HG03442 (cell line): Measurements from ENCODE around the gene CNTNAP5.

Experiments used
- ATAC-seq: cut with Tn5 transposase; IDR thresholded peaks from one replicate; pipeline ENCODE4 v1.9.1; 2021; ENCODE audit warnings: mild to moderate bottlenecking, moderate library complexity; ENCODE audit not compliant: unreplicated experiment

Gene CNTNAP5

GRCh38 chr2:124053796-124054195 lies 28.7 kb downstream of the CNTNAP5 start:
- no peak for ATAC-seq

DNA sequence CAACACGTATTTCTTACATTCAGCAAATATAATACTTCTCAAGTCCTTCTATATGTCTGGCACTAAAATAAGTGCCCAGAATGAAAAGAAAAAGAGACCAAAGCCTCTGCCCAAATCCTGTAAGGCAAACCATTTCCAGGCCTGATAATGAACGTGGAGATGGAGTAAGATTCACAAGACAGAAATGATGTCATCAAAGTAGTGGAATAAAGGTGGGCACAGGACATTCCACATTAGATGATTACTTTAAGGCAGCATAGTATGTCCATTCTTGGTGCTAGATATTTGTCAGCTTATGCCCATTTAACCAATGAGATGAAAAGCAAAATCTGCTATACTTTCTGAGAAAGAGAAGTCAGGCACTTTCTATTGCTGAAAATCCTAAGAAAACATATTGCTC lies 38.5 kb downstream of the CNTNAP5 start:
- ATAC-seq, result no peak

DNA sequence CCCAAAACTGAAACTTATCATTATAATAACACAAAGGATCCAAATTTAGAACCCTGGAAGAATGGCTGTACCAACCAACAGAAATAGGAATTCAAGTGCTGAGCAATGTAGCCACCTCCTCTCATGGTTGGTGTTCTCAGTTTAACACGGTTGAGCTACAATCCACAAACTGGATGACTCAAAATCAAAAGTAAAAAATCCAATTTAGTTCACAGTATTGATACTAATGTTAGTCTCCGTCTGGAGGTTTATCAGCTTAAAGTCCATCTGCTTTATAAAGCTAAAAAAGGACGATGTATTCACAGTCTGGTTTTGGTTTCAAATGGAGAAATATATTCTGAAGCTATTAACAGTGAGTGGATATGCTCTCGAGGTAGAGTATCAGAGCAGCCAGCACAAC lies 40.5 kb downstream of the CNTNAP5 start:
- ATAC-seq, result no peak

DNA sequence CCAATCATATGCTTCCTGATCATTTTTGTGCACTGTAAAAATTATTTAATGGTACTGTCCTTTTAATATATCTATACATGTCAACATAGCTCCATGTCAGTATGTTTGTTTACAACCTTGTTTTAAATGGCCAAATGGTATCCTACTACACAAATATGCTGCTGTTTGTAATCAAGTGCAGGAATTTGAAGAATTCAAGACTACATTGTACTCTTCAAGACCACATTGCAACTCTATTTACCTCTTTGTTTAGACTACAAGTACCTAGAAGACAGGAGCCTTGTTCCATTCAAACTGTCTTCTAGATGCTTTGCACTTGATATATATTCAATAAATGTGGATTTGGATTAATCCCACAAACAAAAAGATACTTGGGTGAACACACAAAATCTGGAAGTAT lies 41.7 kb downstream of the CNTNAP5 start:
- no peak for ATAC-seq

- ATAC-seq, result no peak
Observed at GRCh38 chr2:124079045-124079444, 54.0 kb downstream of the CNTNAP5 start.

- no peak for ATAC-seq
Observed at GRCh38 chr2:124080281-124081153, 55.4 kb downstream of the CNTNAP5 start.

- ATAC-seq, result no peak
Observed at GRCh38 chr2:124081154-124081716, 56.1 kb downstream of the CNTNAP5 start.

DNA sequence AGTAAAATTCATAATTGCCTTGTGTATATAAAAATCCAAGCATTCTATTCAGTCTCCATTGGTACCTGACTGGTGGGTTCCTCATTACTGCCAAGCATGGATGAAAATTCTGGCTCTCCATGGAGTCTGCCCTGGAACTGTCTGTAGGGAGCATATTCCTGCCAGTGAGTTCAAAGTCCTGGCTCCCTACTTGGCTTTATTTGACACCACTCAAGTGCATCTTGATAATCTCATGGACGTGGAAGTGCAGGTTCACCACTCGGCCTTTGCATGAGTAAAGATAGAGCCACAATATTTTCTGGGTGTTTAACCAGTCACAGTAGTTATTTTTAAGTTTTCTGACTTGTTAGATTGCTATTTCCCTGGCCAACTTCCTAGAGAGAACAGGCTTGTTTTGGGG lies 63.5 kb downstream of the CNTNAP5 start:
- no peak for ATAC-seq

GRCh38 chr2:124091721-124092120 lies 66.6 kb downstream of the CNTNAP5 start:
- ATAC-seq, result no peak

DNA sequence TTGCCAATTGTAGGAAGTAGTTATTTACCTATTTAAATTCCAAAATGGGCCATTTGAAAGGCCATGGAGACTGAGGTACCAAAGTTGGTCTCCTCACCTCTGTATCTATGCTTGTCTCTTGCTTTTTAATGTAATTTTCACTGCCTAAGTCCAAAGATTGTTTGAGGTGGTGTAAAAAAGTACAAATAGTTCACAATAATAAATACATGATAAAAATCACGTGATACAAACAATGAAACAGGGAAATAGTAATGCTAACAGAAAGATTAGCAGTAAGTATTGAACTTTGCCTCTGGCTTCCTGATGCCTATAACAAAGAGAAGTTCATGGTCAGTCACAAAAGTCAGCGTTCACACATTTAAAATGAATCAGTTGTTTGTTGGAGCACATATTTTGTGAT lies 67.6 kb downstream of the CNTNAP5 start:
- no peak for ATAC-seq

GRCh38 chr2:124104914-124105313 lies 79.8 kb downstream of the CNTNAP5 start:
- ATAC-seq, result no peak

DNA sequence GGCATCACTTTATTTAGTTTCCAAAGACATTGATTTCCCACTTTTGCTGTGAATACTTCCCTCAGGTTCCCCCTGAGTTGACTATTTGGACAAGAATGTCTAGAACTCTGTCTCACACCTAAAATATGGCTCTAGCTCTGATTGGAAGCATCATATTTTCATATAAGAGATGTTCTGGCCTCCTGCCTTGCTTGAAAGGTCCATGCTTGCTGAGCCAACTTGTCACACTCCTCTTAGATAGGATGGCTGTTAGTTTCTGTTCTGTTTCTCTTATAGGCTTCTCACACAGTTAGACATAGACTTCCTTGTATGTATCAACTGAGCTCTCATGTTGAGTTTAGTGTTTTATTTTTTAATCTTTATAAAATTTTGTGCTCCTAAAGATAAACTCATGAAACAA lies 87.1 kb downstream of the CNTNAP5 start:
- ATAC-seq, result no peak

GRCh38 chr2:124112966-124113365 lies 87.9 kb downstream of the CNTNAP5 start:
- no peak for ATAC-seq

GRCh38 chr2:124120246-124120645 lies 95.2 kb downstream of the CNTNAP5 start:
- no peak for ATAC-seq

- no peak for ATAC-seq
Observed at GRCh38 chr2:124121106-124121505, 96.0 kb downstream of the CNTNAP5 start.

DNA sequence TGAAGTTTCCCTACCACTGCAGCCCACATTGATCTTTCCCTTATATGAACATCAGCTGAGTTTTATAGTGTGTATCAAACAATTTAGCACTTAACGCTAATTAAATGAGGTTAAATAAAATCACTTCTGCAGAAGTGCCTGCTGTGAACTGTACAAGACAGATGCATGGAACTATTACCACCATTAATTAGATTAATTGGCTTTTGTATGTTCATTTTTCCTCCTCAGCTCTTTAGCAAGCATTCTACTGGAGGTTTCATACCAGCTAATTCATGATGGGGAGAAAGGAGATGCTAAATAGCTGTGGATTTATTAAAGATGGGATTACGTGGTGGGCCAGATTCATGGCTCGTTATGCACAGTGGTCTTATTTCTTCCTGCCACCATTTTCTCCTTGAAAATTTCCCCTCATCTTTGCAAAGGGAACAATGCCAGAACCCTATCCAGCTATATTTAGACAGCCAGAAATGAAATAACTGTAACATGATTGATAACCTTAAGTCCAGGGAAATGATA lies 96.7 kb downstream of the CNTNAP5 start:
- no peak for ATAC-seq

DNA sequence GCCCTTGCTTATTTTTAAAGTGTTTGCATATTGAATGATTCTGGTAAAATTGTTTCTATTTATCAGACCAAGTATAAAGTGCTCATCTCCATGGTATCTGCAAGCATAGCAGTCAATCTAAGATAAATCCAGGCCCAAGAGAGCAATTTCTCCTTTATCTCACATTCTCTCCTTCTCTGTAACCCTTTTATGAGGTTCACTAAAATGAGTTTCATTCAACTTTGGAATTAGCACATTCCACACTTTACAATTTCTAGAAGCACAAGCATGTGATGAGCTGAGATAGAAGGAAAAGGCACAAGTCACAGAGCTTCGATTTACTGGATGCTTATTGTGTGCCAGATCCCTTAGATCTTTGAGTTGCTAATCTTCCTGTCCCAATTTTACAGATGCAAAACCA lies 97.3 kb downstream of the CNTNAP5 start:
- ATAC-seq, result no peak

- no peak for ATAC-seq
Observed at GRCh38 chr2:124131276-124131675, 106.2 kb downstream of the CNTNAP5 start.

DNA sequence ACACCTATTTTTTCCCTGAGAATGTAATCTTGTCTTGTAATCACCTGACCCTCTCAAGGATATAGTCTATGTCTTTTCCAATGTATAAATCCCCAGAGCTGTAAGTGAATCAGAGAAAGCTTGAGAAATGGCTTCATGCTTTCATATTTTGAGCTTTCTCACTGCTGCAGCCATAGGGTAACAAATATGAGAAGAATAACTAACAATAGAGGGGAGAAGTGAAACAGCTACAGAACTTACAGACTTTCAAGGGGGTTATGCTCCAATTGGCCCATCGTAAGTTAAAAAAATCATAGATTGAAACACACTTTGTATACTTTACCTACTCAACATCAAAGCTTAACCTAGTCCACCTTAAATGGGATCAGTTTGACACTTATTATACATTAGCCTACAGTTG lies 111.0 kb downstream of the CNTNAP5 start:
- ATAC-seq, result no peak

GRCh38 chr2:124138076-124138475 lies 113.0 kb downstream of the CNTNAP5 start:
- ATAC-seq, result no peak

GRCh38 chr2:124145982-124146381 lies 120.9 kb downstream of the CNTNAP5 start:
- ATAC-seq, result no peak

GRCh38 chr2:124147552-124147951 lies 122.5 kb downstream of the CNTNAP5 start:
- no peak for ATAC-seq
